OCI-LY7 (cell line): ENCODE measurements around the gene HDAC4. TPM values are rescaled to one million over a fixed set of nuclear protein-coding genes. Genes with fewer than 3 reads are reported as not detected.

Experiments used
- BruUV-seq: library from RNA; stranded (reverse); fragments of 400-500 nt; replicated peaks from 2 replicates; lab custom pipeline; 2021; lab: Mats Ljungman, UMichigan
- CTCF ChIA-PET: fragments of 300-600 bp; sonication (Branson Sonifier 250); formaldehyde crosslinking; loops from one replicate; lab custom pipeline; 2022; ENCODE audit warnings: antibody characterized with exemption; ENCODE audit not compliant: unreplicated experiment; lab: Charles Lee
- POLR2A ChIA-PET: fragments of 300-600 bp; sonication (Branson Sonifier 250); formaldehyde crosslinking; loops from one replicate; lab custom pipeline; 2022; ENCODE audit warnings: antibody characterized with exemption; lab: Charles Lee
- DNase-seq: peaks from one replicate; pipeline ENCODE4 v3.0.0-alpha.2; 2015; ENCODE audit warnings: low spot score
- H2AFZ ChIP-seq: fragments of 200-600 bp; sonication (generic), shearing (Covaris generic); 2 replicates; pipeline ENCODE4 v1.6.1; 2014; ENCODE audit warnings: mild to moderate bottlenecking, antibody characterized with exemption, low read length, moderate library complexity
- H3K27ac ChIP-seq: fragments of 200-600 bp; sonication (generic); 2 replicates; pipeline ENCODE4 v1.5.1; 2014; ENCODE audit warnings: mixed run types, low read depth, mild to moderate bottlenecking, moderate library complexity, low read length, inconsistent platforms; ENCODE audit not compliant: poor library complexity, severe bottlenecking
- H3K36me3 ChIP-seq: fragments of 200-600 bp; sonication (generic); 2 replicates; pipeline ENCODE4 v1.6.1; 2014; ENCODE audit warnings: mild to moderate bottlenecking, antibody characterized with exemption, low read length, moderate library complexity, mixed read lengths; ENCODE audit not compliant: insufficient read depth
- H3K4me1 ChIP-seq: fragments of 200-600 bp; sonication (generic); 2 replicates; pipeline ENCODE4 v1.5.1; 2014; ENCODE audit warnings: mild to moderate bottlenecking, low read length; ENCODE audit not compliant: insufficient read depth, poor library complexity, severe bottlenecking
- H3K4me2 ChIP-seq: fragments of 200-600 bp; sonication (generic); 2 replicates; pipeline ENCODE4 v1.6.1; 2014; ENCODE audit warnings: mild to moderate bottlenecking, low read length
- H3K4me3 ChIP-seq: fragments of 200-600 bp; sonication (generic); 2 replicates; pipeline ENCODE4 v1.5.1; 2014; ENCODE audit warnings: mild to moderate bottlenecking, low read depth, low read length; ENCODE audit not compliant: poor library complexity, severe bottlenecking
- H3K79me2 ChIP-seq: fragments of 200-600 bp; sonication (generic); 2 replicates; pipeline ENCODE4 v1.6.1; 2016; ENCODE audit warnings: low read depth, mild to moderate bottlenecking, low read length, moderate library complexity, mixed read lengths; ENCODE audit not compliant: insufficient read depth
- H3K9me2 ChIP-seq: fragments of 200-600 bp; sonication (generic); 2 replicates; pipeline ENCODE4 v1.6.1; 2016; ENCODE audit warnings: mild to moderate bottlenecking, low read length, mixed read lengths; ENCODE audit not compliant: insufficient read depth
- H3K9me3 ChIP-seq: fragments of 200-600 bp; sonication (generic); 2 replicates; pipeline ENCODE4 v1.6.1; 2014; ENCODE audit warnings: mild to moderate bottlenecking, mixed run types, low read length, mixed read lengths
- H4K20me1 ChIP-seq: fragments of 200-600 bp; sonication (generic); 2 replicates; pipeline ENCODE4 v1.6.1; 2014; ENCODE audit warnings: mild to moderate bottlenecking, antibody characterized with exemption, low read length, moderate library complexity, mixed read lengths; ENCODE audit not compliant: insufficient read depth
- CTCF ChIP-seq: fragments of 200-600 bp; sonication (generic); conservative IDR thresholded peaks from 2 replicates; pipeline ENCODE4 v1.5.1; 2014; ENCODE audit warnings: mild to moderate bottlenecking, antibody characterized with exemption, low read length, moderate library complexity, mixed read lengths
- EZH2phosphoT487 ChIP-seq: fragments of 200-600 bp; sonication (generic); IDR thresholded peaks from 2 replicates; pipeline ENCODE4 v1.6.1; 2018; ENCODE audit warnings: low read depth, borderline replicate concordance, mild to moderate bottlenecking, mixed run types, antibody characterized with exemption, low read length, moderate library complexity, mixed read lengths
- intact Hi-C: fragments of 100-400 bp; cut with micrococcal nuclease; formaldehyde crosslinking; loops from one replicate; pipeline ENCODE4 v1.10.0; 2022; ENCODE audit not compliant: unreplicated experiment
- total RNA-seq, 2 experiments: library from RNA; depleted of rRNA in 1 of 2; stranded (reverse); fragments of >200 nt in 1 of 2; shearing (Covaris generic) in 1 of 2; gene quantifications; 2 replicates each; pipeline ENCODE4 v1.2.3, GENCODE V29; 2014 to 2022

The HDAC4 gene
- total RNA-seq, 2 experiments from 2014 or later: 10.2 to 20.6 TPM

- no peak overlapping the region for H2AFZ ChIP-seq
- H3K4me2 ChIP-seq: no peak overlapping the region
- peaks cover 16% of the 10 kb centered on the region for H3K4me1 ChIP-seq
- no peak for DNase-seq
- POLR2A ChIA-PET: no interaction called here
- no TSS peak for BruUV-seq
- H3K4me3 ChIP-seq: no peak overlapping the region
- no peak overlapping the region for H3K27ac ChIP-seq
- no peaks in the 10 kb centered on the region for H3K36me3 ChIP-seq
- 0 out of 2 replicates have a peak, but pooled peaks cover 20% of the 10 kb centered on the region for H4K20me1 ChIP-seq
- H3K79me2 ChIP-seq: no peaks in the 10 kb centered on the region
- H3K9me3 ChIP-seq: no peaks in the 10 kb centered on the region
- no peaks in the 10 kb centered on the region for H3K9me2 ChIP-seq
- TF ChIP-seq EZH2phosphoT487 (no peak), CTCF (no peak)
- CTCF ChIA-PET: no interaction called here
- intact Hi-C loops: no loop called here
Measured at GRCh38 chr2:239295377-239296019, 105.3 kb downstream of the HDAC4 start.

GRCh38 chr2:239294571-239295054 lies 106.2 kb downstream of the HDAC4 start:
- H3K4me3 ChIP-seq: no peak overlapping the region
- no peaks in the 10 kb centered on the region for H3K9me3 ChIP-seq
- H3K79me2 ChIP-seq: no peaks in the 10 kb centered on the region
- ChIA-PET CTCF (no interaction called here), POLR2A (no interaction called here)
- no peaks in the 10 kb centered on the region for H3K9me2 ChIP-seq
- peaks cover 16% of the 10 kb centered on the region for H3K4me1 ChIP-seq
- H3K4me2 ChIP-seq: no peak overlapping the region
- peaks cover 20% of the 10 kb centered on the region; the same call in 1 of the 2 replicates for H4K20me1 ChIP-seq
- BruUV-seq: no TSS peak
- TF ChIP-seq EZH2phosphoT487 (no peak), CTCF (no peak)
- H3K36me3 ChIP-seq: no peaks in the 10 kb centered on the region
- no peak for DNase-seq
- no peak overlapping the region for H2AFZ ChIP-seq
- H3K27ac ChIP-seq: no peak overlapping the region
- intact Hi-C loops: loop anchor here (5.0 kb wide), 1 partner anchor 152 kb away; no protein-coding TSS in a partner anchor

GRCh38 chr2:239293775-239294430 lies 106.9 kb downstream of the HDAC4 start:
- H4K20me1 ChIP-seq: peaks cover 27% of the 10 kb centered on the region
- no peak overlapping the region for H3K27ac ChIP-seq
- no peak for DNase-seq
- H3K9me2 ChIP-seq: no peaks in the 10 kb centered on the region
- H3K4me1 ChIP-seq: peaks cover 16% of the 10 kb centered on the region
- H3K4me2 ChIP-seq: no peak overlapping the region
- POLR2A ChIA-PET: no interaction called here
- H2AFZ ChIP-seq: no peak overlapping the region
- BruUV-seq: no TSS peak
- intact Hi-C loops: loop anchor here (5.0 kb wide), 1 partner anchor 152 kb away; no protein-coding TSS in a partner anchor
- CTCF ChIA-PET: no interaction called here
- H3K36me3 ChIP-seq: no peaks in the 10 kb centered on the region
- no peak overlapping the region for H3K4me3 ChIP-seq
- no peak for TF ChIP-seq EZH2phosphoT487
- TF ChIP-seq CTCF: no peak
- H3K79me2 ChIP-seq: no peaks in the 10 kb centered on the region
- H3K9me3 ChIP-seq: no peaks in the 10 kb centered on the region
